Left hindlimb (tissue), 1 donor: ENCODE data around the gene MKRN1.
"Not testable (repeated sequence)": the region's sequence is repeated elsewhere in the genome, so short reads cannot be mapped to it uniquely, and the experiment has no call there.

Experiments used
- DNase-seq: peaks from one replicate; pipeline ENCODE4 v3.0.0-alpha.2; 2018

Gene MKRN1

GRCh38 chr7:140479062-140479738 lies at the start of gene MKRN1:
TSS of gene MKRN1 (minus strand) at chr7:140479505. CDS start at chr7:140479344, 161 bp downstream.
- peak; percentile 94 for DNase-seq

- no peak for DNase-seq
These were observed 47.7 kb upstream of the MKRN1 start for GRCh38 chr7:140526787-140527664.

GRCh38 chr7:140526214-140526613 lies 46.9 kb upstream of the MKRN1 start:
- no peak for DNase-seq

- DNase-seq = no peak
These were observed 46.4 kb upstream of the MKRN1 start for GRCh38 chr7:140525743-140526142.

- DNase-seq = no peak
These were observed 42.1 kb upstream of the MKRN1 start for GRCh38 chr7:140521421-140521820.

GRCh38 chr7:140519007-140519399 lies 39.7 kb upstream of the MKRN1 start:
- DNase-seq = no peak

- DNase-seq = no peak
These were observed 39.2 kb upstream of the MKRN1 start for GRCh38 chr7:140518370-140519006.

- DNase-seq = peak; percentile 90
These were observed 38.5 kb upstream of the MKRN1 start for GRCh38 chr7:140517546-140518369.

- DNase-seq = no peak
These were observed 33.2 kb upstream of the MKRN1 start for GRCh38 chr7:140512317-140513000.

GRCh38 chr7:140509789-140510188 lies 30.5 kb upstream of the MKRN1 start:
- DNase-seq = peak; percentile 19

- not testable (repeated sequence) for DNase-seq
These were observed 28.3 kb upstream of the MKRN1 start for GRCh38 chr7:140507556-140507955.

GRCh38 chr7:140506788-140507464 lies 27.6 kb upstream of the MKRN1 start:
- DNase-seq = peak; percentile 40

- peak; percentile 25 for DNase-seq
These were observed 22.7 kb upstream of the MKRN1 start for GRCh38 chr7:140501966-140502365.

GRCh38 chr7:140497807-140498206 lies 18.5 kb upstream of the MKRN1 start:
- DNase-seq = not testable (repeated sequence)

GRCh38 chr7:140497241-140497769 lies 18.0 kb upstream of the MKRN1 start:
- no peak for DNase-seq

GRCh38 chr7:140495514-140496097 lies 16.3 kb upstream of the MKRN1 start:
- no peak for DNase-seq

- DNase-seq = no peak
These were observed 15.6 kb upstream of the MKRN1 start for GRCh38 chr7:140494867-140495266.

GRCh38 chr7:140489026-140489359 lies 9.7 kb upstream of the MKRN1 start:
- DNase-seq = no peak

- no peak for DNase-seq
These were observed 6.4 kb upstream of the MKRN1 start for GRCh38 chr7:140485500-140486265.

GRCh38 chr7:140484951-140485499 lies 5.7 kb upstream of the MKRN1 start:
- DNase-seq = no peak
